Measurements from ENCODE around the gene EXOC4.

The EXOC4 gene

GRCh38 chr7:134104166-134104565, 851.3 kb downstream of the EXOC4 start:
- TF ChIP-seq, protein P1, sequence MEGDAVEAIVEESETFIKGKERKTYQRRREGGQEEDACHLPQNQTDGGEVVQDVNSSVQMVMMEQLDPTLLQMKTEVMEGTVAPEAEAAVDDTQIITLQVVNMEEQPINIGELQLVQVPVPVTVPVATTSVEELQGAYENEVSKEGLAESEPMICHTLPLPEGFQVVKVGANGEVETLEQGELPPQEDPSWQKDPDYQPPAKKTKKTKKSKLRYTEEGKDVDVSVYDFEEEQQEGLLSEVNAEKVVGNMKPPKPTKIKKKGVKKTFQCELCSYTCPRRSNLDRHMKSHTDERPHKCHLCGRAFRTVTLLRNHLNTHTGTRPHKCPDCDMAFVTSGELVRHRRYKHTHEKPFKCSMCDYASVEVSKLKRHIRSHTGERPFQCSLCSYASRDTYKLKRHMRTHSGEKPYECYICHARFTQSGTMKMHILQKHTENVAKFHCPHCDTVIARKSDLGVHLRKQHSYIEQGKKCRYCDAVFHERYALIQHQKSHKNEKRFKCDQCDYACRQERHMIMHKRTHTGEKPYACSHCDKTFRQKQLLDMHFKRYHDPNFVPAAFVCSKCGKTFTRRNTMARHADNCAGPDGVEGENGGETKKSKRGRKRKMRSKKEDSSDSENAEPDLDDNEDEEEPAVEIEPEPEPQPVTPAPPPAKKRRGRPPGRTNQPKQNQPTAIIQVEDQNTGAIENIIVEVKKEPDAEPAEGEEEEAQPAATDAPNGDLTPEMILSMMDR (IDR thresholded peaks at IDR 0.05), result no peak

DNA sequence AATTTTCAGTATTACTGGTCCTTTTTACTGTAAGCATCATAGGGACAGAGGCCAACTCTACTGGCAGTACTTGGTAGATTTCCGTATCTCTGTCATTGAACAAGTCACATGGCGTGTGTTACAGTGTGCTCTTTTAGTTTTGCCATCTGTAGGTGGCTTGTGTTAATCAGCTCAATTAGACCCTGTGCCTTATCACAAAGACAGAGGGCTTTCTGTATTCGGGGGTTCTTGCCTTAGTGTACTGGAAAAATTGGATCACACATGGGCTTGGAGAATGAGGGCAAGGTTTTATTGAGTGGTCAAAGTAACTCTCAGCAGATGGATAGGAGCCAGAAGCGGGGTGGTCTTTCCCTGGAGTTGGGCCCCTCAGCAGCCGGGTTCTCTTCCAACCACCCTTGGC, 853.0 kb downstream of the EXOC4 start:
- TF ChIP-seq, protein P1 (IDR thresholded peaks at IDR 0.05), result no peak

GRCh38 chr7:134108802-134109201, 855.9 kb downstream of the EXOC4 start:
- TF ChIP-seq, protein P1 (IDR thresholded peaks at IDR 0.05), result peak; percentile 16; the same call in 1 of the 2 replicates

GRCh38 chr7:134113655-134114054, 860.8 kb downstream of the EXOC4 start:
- TF ChIP-seq, protein P1 (IDR thresholded peaks at IDR 0.05), result no peak

- TF ChIP-seq, protein P1 (IDR thresholded peaks at IDR 0.05), result no peak
Measured at GRCh38 chr7:134114992-134115391, 862.1 kb downstream of the EXOC4 start.

Data from LNCAP (cell line).